GM23338 (cell line): Measurements from ENCODE around the gene CCDC9B. TPM values are rescaled to one million over a fixed set of nuclear protein-coding genes. Genes with fewer than 3 reads are reported as not detected.

Experiments
- ATAC-seq: fragments of 200-7000 bp; cut with Tn5 transposase; 3 replicates; pipeline ENCODE4 v1.9.1; 2020
- DNase-seq: peaks from one replicate; pipeline ENCODE4 v3.0.0-alpha.2; 2015; ENCODE audit warnings: low spot score
- H2AFZ ChIP-seq: fragments of 200-600 bp; sonication (generic); 2 replicates; pipeline ENCODE4 v1.8.0; 2016; ENCODE audit warnings: antibody characterized with exemption, mild to moderate bottlenecking, moderate library complexity
- H3F3A ChIP-seq: fragments of 200-600 bp; sonication (generic); replicated peaks from 2 replicates; pipeline ENCODE4 v1.8.0; 2017; ENCODE audit warnings: antibody characterized with exemption, mixed run types, low read depth
- H3K27ac ChIP-seq: fragments of 200-600 bp; sonication (generic); 2 replicates; pipeline ENCODE4 v1.6.1; 2016; ENCODE audit warnings: low read depth
- H3K27me3 ChIP-seq: fragments of 200-600 bp; sonication (generic); 2 replicates; pipeline ENCODE4 v1.8.0; 2016; ENCODE audit warnings: mild to moderate bottlenecking, mixed run types, moderate library complexity; ENCODE audit not compliant: insufficient read depth
- H3K36me3 ChIP-seq: fragments of 200-600 bp; sonication (generic); 2 replicates; pipeline ENCODE4 v1.8.0; 2016; ENCODE audit warnings: mild to moderate bottlenecking; ENCODE audit not compliant: insufficient read depth
- H3K4me1 ChIP-seq: fragments of 200-600 bp; sonication (generic); 2 replicates; pipeline ENCODE4 v1.8.0; 2016; ENCODE audit warnings: mild to moderate bottlenecking, moderate library complexity; ENCODE audit not compliant: insufficient read depth
- H3K4me2 ChIP-seq: fragments of 200-600 bp; sonication (generic); 2 replicates; pipeline ENCODE4 v1.7.1; 2017; ENCODE audit warnings: mixed run types
- H3K4me3 ChIP-seq: fragments of 200-600 bp; sonication (generic); 2 replicates; pipeline ENCODE4 v1.6.1; 2016; ENCODE audit warnings: mixed run types
- H3K79me2 ChIP-seq: fragments of 200-600 bp; sonication (generic); replicated peaks from 2 replicates; pipeline ENCODE4 v1.8.0; 2017; ENCODE audit warnings: mild to moderate bottlenecking; ENCODE audit not compliant: insufficient read depth
- H3K9me2 ChIP-seq: fragments of 200-600 bp; sonication (generic); 2 replicates; pipeline ENCODE4 v1.8.0; 2017; ENCODE audit not compliant: insufficient read depth
- H4K20me1 ChIP-seq: fragments of 200-600 bp; sonication (generic); replicated peaks from 2 replicates; pipeline ENCODE4 v1.8.0; 2017; ENCODE audit warnings: mild to moderate bottlenecking; ENCODE audit not compliant: insufficient read depth
- H3K27ac Mint-ChIP-seq: 2 replicates; pipeline ENCODE4 v1.8.0; 2020; ENCODE audit warnings: inconsistent platforms, mild to moderate bottlenecking, moderate library complexity, mixed read lengths
- H3K27me3 Mint-ChIP-seq: 3 replicates; pipeline ENCODE4 v1.8.0; 2022; ENCODE audit warnings: low read depth, mild to moderate bottlenecking, moderate library complexity, mixed read lengths, inconsistent platforms; ENCODE audit not compliant: insufficient read depth, poor library complexity
- H3K36me3 Mint-ChIP-seq: 3 replicates; pipeline ENCODE4 v1.8.0; 2021; ENCODE audit warnings: low read depth, mild to moderate bottlenecking, inconsistent platforms, moderate library complexity, mixed read lengths
- H3K4me1 Mint-ChIP-seq: 3 replicates; pipeline ENCODE4 v1.8.0; 2020; ENCODE audit warnings: mild to moderate bottlenecking, inconsistent platforms, mixed read lengths
- H3K4me3 Mint-ChIP-seq: 3 replicates; pipeline ENCODE4 v1.8.0; 2021; ENCODE audit warnings: moderate library complexity, mild to moderate bottlenecking, inconsistent platforms, mixed read lengths
- H3K9me3 Mint-ChIP-seq: 3 replicates; pipeline ENCODE4 v1.8.0; 2020; ENCODE audit warnings: moderate library complexity, mild to moderate bottlenecking, inconsistent platforms, mixed read lengths
- EZH2 ChIP-seq: fragments of 200-600 bp; sonication (generic); IDR thresholded peaks from one replicate; pipeline ENCODE4 v1.8.0; 2017; ENCODE audit warnings: antibody characterized with exemption, mild to moderate bottlenecking, low read depth; ENCODE audit not compliant: unreplicated experiment
- JUNB ChIP-seq: IDR thresholded peaks from one replicate; pipeline ENCODE4 v1.6.1; 2016; ENCODE audit warnings: antibody characterized with exemption; ENCODE audit not compliant: unreplicated experiment
- NANOG ChIP-seq: IDR thresholded peaks from 2 replicates; pipeline ENCODE4 v1.6.1; 2016; ENCODE audit warnings: antibody characterized with exemption, borderline replicate concordance
- POLR2AphosphoS5 ChIP-seq: IDR thresholded peaks from 2 replicates; pipeline ENCODE4 v1.6.1; 2016; ENCODE audit warnings: antibody characterized with exemption, low read depth
- STAT1 ChIP-seq: IDR thresholded peaks from one replicate; pipeline ENCODE4 v1.6.1; 2016; ENCODE audit warnings: antibody characterized with exemption; ENCODE audit not compliant: unreplicated experiment
- ZNF114 ChIP-seq: fragments of 250-450 bp; sonication (Bioruptor Pico); IDR thresholded peaks from 2 replicates; pipeline ENCODE4 v1.5.0; 2020; ENCODE audit warnings: mild to moderate bottlenecking, moderate library complexity
- polyA plus RNA-seq: library from polyadenylated mRNA; unstranded; fragments of >200 nt; fragmentation: Nextera tagmentation; extraction: Ambion mirVana; gene quantifications from 2 replicates; pipeline ENCODE4 v1.2.1, GENCODE V29; 2016
- total RNA-seq: library from RNA; depleted of rRNA; stranded (reverse); fragments of >200 nt; shearing (Covaris generic); gene quantifications from 2 replicates; pipeline ENCODE4 v1.2.3, GENCODE V29; 2014
- TF ChIP-seq, protein P1 (sequence below): IDR thresholded peaks from one replicate; pipeline ENCODE4 v1.6.1; 2018; ENCODE audit warnings: antibody characterized with exemption; ENCODE audit not compliant: unreplicated experiment
- TF ChIP-seq, protein P2 (sequence below), 2 experiments: fragments of 200-600 bp in 1 of 2; sonication (generic) in 1 of 2; conservative IDR thresholded peaks; 2 replicates each; pipeline versions ENCODE4 v1.5.1 to v1.6.1; 2016 to 2017; ENCODE audit warnings: antibody characterized with exemption in 2 of 2, low read depth in 2 of 2, mild to moderate bottlenecking in 2 of 2, moderate library complexity in 1 of 2
- TF ChIP-seq, protein P3 (sequence below): fragments of 250-450 bp; sonication (Bioruptor Pico); IDR thresholded peaks from 2 replicates; pipeline ENCODE4 v1.5.0; 2020; ENCODE audit warnings: mild to moderate bottlenecking, moderate library complexity

Gene CCDC9B
- total and polyA plus RNA-seq, 2 experiments from 2014 or later, result 0.18 to 0.97 TPM

DNA sequence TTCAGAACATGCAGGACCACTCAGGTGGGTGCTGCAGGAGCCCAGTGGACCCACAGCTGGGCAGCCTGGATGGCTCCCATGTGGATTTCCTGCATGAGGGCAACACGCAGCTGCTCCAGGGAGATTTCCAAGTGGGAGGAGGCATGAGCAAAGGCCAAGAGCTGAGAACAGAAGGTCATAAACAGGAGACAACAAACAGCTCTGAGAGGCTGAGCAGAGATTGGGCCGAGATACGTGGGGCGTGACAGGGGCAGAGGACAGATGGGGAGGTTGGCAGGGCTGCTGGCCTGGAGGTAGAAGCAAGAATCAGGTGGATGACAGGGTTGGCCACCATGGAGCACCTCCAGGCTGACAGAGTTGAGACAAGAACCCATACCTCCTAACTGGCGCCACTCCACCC is 13.0 kb upstream of the CCDC9B start (continued):
- TF ChIP-seq EZH2, result no peak
- no peak for TF ChIP-seq STAT1
- TF ChIP-seq, protein P1, sequence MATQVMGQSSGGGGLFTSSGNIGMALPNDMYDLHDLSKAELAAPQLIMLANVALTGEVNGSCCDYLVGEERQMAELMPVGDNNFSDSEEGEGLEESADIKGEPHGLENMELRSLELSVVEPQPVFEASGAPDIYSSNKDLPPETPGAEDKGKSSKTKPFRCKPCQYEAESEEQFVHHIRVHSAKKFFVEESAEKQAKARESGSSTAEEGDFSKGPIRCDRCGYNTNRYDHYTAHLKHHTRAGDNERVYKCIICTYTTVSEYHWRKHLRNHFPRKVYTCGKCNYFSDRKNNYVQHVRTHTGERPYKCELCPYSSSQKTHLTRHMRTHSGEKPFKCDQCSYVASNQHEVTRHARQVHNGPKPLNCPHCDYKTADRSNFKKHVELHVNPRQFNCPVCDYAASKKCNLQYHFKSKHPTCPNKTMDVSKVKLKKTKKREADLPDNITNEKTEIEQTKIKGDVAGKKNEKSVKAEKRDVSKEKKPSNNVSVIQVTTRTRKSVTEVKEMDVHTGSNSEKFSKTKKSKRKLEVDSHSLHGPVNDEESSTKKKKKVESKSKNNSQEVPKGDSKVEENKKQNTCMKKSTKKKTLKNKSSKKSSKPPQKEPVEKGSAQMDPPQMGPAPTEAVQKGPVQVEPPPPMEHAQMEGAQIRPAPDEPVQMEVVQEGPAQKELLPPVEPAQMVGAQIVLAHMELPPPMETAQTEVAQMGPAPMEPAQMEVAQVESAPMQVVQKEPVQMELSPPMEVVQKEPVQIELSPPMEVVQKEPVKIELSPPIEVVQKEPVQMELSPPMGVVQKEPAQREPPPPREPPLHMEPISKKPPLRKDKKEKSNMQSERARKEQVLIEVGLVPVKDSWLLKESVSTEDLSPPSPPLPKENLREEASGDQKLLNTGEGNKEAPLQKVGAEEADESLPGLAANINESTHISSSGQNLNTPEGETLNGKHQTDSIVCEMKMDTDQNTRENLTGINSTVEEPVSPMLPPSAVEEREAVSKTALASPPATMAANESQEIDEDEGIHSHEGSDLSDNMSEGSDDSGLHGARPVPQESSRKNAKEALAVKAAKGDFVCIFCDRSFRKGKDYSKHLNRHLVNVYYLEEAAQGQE, result no peak

DNA sequence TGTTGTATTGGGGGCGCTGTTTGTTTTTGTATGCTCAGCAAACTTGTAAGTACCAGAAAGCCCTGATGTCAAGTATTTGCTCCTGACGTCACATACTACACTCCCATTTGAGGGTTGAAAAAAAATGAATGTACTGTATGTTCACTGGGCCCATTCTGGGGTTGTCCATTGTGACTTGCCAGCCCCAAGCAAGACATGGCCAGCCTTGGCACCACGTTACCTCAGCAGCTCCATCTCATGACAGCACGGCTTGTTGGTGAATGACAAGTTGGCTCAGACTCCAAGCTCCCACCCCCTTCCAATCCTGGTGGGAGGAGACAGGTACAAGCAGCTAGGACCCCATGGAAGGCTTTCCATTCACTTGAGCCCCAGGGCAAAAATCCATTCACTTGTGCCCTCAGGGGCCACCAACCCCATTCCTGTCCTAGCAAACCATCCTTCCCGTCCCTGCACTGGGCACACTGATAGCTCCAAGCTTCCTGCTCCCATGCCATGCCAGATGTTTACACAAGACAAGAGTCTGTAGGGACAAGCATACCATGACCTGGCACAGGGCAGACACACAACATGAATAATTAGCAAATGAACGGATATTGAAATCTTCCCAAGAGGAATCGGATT is 11.7 kb upstream of the CCDC9B start:
- H3K4me3 ChIP-seq, result no peak overlapping the region
- no peaks in the 10 kb centered on the region; the same call in 2 of the 3 replicates for H3K9me3 Mint-ChIP-seq
- H3K4me2 ChIP-seq, result no peak overlapping the region
- no peak for ATAC-seq
- no peaks in the 10 kb centered on the region for H3K9me2 ChIP-seq
- H3K27ac ChIP-seq, result no peak overlapping the region
- H3K4me1 Mint-ChIP-seq, result peaks cover 29% of the 10 kb centered on the region
- no peaks in the 10 kb centered on the region for H4K20me1 ChIP-seq
- H3F3A ChIP-seq, result peaks cover 8% of the 10 kb centered on the region; the same call in 1 of the 2 replicates
- peaks cover 15% of the 10 kb centered on the region for H3K27me3 Mint-ChIP-seq
- no peaks in the 10 kb centered on the region for H3K36me3 ChIP-seq
- H3K4me1 ChIP-seq, result peaks cover 15% of the 10 kb centered on the region
- no peaks in the 10 kb centered on the region for H3K79me2 ChIP-seq
- H3K36me3 Mint-ChIP-seq, result no peaks in the 10 kb centered on the region; the same call in 2 of the 3 replicates
- DNase-seq, result no peak
- no peak overlapping the region for H2AFZ ChIP-seq
- H3K27ac Mint-ChIP-seq, result no peak overlapping the region
- no peak overlapping the region for H3K4me3 Mint-ChIP-seq
- peaks cover 13% of the 10 kb centered on the region for H3K27me3 ChIP-seq
- TF ChIP-seq, protein P1, result no peak
- TF ChIP-seq JUNB (no peak), NANOG (no peak), POLR2AphosphoS5 (no peak), ZNF114 (CRISPR knock-in tag) (no peak), STAT1 (no peak), EZH2 (no peak)
- TF ChIP-seq, protein P2, sequence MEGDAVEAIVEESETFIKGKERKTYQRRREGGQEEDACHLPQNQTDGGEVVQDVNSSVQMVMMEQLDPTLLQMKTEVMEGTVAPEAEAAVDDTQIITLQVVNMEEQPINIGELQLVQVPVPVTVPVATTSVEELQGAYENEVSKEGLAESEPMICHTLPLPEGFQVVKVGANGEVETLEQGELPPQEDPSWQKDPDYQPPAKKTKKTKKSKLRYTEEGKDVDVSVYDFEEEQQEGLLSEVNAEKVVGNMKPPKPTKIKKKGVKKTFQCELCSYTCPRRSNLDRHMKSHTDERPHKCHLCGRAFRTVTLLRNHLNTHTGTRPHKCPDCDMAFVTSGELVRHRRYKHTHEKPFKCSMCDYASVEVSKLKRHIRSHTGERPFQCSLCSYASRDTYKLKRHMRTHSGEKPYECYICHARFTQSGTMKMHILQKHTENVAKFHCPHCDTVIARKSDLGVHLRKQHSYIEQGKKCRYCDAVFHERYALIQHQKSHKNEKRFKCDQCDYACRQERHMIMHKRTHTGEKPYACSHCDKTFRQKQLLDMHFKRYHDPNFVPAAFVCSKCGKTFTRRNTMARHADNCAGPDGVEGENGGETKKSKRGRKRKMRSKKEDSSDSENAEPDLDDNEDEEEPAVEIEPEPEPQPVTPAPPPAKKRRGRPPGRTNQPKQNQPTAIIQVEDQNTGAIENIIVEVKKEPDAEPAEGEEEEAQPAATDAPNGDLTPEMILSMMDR (conservative IDR thresholded peaks at IDR 0.05; ENCODE audit: low read depth in 2 of 2), result no peak
- TF ChIP-seq, protein P3, sequence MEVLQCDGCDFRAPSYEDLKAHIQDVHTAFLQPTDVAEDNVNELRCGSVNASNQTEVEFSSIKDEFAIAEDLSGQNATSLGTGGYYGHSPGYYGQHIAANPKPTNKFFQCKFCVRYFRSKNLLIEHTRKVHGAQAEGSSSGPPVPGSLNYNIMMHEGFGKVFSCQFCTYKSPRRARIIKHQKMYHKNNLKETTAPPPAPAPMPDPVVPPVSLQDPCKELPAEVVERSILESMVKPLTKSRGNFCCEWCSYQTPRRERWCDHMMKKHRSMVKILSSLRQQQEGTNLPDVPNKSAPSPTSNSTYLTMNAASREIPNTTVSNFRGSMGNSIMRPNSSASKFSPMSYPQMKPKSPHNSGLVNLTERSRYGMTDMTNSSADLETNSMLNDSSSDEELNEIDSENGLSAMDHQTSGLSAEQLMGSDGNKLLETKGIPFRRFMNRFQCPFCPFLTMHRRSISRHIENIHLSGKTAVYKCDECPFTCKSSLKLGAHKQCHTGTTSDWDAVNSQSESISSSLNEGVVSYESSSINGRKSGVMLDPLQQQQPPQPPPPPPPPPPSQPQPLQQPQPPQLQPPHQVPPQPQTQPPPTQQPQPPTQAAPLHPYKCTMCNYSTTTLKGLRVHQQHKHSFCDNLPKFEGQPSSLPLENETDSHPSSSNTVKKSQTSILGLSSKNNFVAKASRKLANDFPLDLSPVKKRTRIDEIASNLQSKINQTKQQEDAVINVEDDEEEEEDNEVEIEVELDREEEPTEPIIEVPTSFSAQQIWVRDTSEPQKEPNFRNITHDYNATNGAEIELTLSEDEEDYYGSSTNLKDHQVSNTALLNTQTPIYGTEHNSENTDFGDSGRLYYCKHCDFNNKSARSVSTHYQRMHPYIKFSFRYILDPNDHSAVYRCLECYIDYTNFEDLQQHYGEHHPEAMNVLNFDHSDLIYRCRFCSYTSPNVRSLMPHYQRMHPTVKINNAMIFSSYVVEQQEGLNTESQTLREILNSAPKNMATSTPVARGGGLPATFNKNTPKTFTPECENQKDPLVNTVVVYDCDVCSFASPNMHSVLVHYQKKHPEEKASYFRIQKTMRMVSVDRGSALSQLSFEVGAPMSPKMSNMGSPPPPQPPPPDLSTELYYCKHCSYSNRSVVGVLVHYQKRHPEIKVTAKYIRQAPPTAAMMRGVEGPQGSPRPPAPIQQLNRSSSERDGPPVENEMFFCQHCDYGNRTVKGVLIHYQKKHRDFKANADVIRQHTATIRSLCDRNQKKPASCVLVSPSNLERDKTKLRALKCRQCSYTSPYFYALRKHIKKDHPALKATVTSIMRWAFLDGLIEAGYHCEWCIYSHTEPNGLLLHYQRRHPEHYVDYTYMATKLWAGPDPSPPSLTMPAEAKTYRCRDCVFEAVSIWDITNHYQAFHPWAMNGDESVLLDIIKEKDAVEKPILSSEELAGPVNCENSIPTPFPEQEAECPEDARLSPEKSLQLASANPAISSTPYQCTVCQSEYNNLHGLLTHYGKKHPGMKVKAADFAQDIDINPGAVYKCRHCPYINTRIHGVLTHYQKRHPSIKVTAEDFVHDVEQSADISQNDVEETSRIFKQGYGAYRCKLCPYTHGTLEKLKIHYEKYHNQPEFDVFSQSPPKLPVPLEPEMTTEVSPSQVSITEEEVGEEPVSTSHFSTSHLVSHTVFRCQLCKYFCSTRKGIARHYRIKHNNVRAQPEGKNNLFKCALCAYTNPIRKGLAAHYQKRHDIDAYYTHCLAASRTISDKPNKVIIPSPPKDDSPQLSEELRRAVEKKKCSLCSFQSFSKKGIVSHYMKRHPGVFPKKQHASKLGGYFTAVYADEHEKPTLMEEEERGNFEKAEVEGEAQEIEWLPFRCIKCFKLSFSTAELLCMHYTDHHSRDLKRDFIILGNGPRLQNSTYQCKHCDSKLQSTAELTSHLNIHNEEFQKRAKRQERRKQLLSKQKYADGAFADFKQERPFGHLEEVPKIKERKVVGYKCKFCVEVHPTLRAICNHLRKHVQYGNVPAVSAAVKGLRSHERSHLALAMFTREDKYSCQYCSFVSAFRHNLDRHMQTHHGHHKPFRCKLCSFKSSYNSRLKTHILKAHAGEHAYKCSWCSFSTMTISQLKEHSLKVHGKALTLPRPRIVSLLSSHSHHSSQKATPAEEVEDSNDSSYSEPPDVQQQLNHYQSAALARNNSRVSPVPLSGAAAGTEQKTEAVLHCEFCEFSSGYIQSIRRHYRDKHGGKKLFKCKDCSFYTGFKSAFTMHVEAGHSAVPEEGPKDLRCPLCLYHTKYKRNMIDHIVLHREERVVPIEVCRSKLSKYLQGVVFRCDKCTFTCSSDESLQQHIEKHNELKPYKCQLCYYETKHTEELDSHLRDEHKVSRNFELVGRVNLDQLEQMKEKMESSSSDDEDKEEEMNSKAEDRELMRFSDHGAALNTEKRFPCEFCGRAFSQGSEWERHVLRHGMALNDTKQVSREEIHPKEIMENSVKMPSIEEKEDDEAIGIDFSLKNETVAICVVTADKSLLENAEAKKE (CRISPR knock-in tag), result no peak
